GOT3 (cell line): Measurements from ENCODE around the gene USP43.

Experiments used
- DNase-seq: peaks from one replicate; lab custom pipeline; 2025; ENCODE audit warnings: mixed read lengths; lab: John Stamatoyannopoulos, UW

Gene USP43

DNA sequence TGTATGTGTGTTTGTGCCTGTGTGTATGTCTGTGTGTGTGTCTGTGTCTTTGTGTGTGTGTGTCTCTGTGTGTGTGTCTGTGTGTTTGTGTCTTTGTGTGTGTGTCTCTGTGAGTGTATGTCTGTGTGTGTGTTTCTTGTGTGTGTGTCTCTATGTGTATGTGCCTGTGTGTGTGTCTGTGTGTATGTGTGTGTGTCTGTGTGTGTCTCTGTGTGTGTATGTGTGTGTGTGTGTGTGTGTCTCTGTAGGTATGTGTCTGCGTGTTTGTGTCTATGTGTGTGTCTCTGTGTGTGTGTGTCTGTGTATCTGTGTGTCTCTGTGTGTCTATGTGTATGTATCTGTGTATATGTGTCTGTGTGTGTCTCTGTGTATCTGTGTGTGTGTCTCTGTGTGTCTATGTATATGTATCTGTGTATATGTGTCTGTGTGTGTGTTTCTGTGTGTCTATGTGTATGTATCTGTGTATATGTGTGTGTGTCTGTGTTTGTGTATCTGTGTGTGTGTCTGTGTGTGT is 70.2 kb downstream of the USP43 start:
- DNase-seq: no peak

DNA sequence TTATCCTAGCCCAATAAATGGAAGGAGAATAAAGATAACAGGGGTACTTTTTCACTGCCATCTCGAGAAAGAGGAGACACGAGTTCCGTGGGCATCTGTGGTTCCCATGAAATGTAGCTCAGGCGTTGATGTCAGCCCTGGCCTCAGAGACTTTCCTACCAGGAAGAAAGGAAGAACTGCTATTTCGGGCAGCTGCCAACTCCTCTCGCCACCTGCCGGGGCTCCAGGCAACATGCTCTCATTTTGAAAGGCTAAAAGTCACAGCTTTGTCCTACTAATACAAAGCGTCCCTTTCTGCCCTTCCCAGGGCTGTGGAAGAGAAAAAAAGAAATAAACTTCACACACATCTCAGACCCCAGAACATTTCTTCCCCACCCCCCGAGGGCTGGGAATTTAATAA is 80.3 kb downstream of the USP43 start:
- no peak for DNase-seq

DNA sequence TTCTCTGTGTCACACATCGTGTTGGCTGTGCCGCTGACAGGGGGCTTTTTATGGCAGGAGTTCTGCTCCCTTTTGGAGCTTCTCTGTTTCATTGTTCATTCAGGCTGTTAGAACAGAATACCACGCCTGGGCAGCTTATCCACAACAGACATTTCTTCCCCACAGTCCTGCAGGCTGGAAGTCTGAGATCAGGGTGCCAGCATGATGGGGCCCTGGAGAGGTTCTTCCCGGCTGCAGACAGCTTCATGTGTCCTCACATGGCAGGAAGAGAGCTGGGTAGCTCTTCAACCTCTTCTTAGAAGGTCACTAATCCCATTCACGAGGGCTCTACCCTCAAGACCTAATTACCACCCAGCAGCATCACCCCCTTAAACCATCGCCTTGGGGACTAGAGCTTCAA is 81.0 kb downstream of the USP43 start:
- no peak for DNase-seq

DNA sequence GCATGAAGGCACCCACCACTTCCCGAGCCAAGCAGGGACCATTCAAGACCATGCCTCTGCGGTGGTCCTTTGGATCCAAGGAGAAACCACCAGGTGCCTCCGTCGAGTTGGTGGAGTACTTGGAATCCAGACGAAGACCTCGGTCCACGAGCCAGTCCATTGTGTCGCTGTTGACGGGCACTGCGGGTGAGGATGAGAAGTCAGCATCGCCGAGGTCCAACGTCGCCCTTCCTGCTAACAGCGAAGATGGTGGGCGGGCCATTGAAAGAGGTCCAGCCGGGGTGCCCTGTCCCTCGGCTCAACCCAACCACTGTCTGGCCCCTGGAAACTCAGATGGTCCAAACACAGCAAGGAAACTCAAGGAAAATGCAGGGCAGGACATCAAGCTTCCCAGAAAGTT is 82.7 kb downstream of the USP43 start:
- no peak for DNase-seq

DNA sequence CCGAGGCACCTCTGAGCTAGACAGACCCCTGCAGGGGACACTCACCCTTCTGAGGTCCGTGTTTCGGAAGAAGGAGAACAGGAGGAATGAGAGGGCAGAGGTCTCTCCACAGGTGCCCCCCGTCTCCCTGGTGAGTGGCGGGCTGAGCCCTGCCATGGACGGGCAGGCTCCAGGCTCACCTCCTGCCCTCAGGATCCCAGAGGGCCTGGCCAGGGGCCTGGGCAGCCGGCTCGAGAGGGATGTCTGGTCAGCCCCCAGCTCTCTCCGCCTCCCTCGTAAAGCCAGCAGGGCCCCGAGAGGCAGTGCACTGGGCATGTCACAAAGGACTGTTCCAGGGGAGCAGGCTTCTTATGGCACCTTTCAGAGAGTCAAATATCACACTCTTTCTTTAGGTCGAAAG is 83.2 kb downstream of the USP43 start:
- DNase-seq: no peak

DNA sequence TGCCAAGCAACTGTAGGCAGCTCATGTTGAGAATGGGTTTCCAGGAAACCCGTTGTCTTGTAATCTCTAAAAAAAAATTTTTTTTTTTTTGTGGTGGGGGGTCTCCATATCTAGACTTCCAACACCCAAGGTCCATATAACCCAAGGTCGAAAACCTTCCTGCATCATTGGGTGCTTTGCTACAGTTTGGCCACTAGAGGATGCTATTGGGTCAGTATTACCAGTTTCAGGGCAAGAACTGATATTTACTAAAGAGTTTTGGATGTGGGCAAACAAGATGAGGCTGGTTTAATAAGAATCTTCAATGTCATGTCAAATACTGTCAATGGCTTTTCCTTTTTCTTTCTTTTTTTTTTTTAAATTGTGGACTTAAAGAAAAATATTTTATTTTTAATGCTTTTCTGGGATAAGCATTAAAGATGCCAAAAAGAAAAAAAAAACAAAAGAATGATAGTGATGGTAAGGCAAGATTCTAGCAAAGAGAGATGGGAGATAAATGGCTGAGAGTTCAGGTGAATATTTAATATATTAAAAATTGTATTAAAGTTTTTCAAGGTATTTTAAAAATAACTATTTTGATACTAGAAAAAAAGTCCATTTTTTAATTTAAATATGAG is 83.8 kb downstream of the USP43 start:
- DNase-seq: no peak

DNA sequence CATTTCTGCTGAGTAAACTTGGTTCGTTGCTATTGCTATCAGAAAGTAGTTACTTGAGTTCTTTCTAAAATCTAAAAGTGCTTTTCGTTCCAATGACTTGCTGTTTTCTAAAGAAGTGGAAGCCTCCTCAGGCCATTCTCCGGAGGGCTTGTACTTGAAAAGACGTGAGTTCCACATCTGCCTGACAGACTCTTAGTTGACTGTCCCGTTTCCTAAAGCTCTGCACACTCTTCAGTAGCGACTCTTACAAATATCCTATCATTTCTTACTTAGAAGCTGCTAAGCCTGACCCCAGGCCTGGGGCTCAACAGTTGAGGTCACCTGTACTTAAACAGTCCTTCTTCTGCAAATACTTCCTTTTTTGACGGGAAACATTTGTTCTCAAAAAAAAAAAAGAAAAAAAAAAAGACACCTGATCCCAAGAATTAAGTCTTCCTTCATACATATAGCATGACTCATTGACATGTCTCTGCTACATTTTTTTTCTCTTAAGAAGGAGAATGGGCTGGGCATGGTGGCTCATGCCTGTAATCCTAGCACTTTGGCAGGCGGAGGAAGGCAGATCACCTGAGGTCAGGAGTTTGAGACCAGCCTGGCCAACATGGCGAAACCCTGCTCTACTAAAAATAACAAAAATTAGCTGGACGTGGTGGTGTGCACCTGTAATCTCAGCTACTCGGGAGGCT is 84.6 kb downstream of the USP43 start:
- no peak for DNase-seq

DNA sequence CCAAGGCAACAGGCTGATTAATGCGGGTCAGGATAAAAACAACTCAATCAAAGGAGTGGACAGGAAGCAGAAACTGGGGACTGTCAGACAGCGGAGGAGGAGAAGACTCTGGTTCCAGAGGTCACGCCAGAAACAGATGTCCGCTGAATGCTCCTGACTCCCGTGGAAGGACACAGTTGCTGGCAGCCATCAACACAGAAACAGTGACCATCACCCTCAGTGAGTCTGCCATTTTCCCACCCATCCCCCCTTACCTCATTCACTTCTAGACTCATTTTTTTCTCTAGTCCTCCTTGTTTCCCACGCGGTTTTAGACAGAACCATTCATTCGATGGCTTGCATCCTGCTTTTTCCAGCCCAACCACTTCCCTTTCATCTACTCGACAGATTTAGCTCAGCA is 105.2 kb downstream of the USP43 start:
- no peak for DNase-seq

DNA sequence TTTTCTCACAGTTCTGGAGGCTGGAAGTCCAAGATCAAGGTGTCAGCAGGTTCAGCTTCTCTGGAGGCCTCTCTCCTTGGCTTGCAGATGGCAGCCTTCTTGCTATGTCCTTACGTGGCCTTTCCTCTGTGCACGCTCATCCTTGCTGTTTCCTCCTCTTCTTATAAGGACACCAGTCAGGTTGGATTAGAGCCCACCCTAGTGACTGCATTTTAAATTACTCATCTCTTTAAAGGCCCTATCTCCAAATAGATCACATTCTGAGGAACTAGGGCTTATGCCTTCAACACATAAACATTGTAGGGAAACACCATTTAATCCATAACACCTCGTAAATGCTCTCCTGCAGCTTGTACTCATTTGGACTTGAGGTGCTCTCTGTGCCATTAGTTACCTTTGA is 109.8 kb downstream of the USP43 start:
- DNase-seq: no peak

DNA sequence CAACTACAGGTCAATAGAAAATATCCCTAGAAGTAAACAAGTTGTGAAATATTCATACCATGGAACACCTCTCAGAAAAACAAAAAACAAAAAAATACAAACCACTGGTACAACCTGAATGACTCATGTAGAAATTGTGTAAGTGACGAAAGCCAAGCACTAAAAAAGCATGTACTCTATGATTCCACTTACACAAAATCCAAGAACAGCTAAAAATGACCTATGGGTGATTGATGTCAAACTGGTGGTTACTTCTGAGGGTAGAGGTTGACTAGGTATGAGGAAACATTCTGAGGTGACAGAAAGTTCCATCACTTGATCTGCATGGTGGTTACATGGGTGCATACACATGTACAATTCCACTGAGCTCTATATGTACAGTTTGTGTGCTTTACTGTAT is 114.9 kb downstream of the USP43 start:
- no peak for DNase-seq

DNA sequence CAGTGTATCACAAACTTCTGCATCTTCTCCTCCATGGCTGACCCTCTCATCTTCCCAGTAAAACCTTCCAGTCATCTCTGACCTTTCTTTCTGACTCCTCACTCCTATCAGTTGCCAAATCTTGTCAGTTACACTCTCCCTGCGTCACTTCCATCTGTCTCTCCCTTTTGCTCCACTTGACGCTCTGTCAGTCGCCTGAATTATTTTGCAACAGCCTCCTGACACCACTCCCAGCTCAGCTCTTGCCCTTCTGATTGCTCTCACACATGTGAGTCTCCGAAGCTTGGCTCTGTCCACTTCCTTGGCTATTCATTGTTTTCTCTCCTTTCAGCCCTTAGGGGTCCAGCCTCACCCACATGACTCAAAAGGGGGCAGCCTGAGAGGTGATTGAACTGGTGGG is 118.3 kb downstream of the USP43 start:
- DNase-seq: no peak

DNA sequence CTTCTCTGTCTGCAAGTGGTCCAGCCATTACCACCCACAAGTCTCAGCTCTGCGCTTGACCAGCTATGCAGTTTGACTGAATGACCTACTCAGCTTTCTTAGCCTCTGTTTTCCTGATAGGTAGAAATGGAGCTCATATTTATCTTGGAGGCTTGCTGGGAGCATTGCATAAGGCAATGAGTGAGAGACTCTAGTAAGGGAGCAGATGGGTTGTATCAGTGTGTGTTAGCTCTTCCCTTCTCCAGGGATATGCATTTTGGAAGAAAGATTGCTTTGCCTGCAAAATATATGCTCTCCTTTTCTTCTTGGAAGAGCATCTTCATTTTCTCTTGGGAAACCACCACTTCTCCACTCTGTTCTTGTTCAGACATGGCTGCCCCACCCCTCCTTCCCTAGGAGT is 120.0 kb downstream of the USP43 start:
- DNase-seq: no peak

DNA sequence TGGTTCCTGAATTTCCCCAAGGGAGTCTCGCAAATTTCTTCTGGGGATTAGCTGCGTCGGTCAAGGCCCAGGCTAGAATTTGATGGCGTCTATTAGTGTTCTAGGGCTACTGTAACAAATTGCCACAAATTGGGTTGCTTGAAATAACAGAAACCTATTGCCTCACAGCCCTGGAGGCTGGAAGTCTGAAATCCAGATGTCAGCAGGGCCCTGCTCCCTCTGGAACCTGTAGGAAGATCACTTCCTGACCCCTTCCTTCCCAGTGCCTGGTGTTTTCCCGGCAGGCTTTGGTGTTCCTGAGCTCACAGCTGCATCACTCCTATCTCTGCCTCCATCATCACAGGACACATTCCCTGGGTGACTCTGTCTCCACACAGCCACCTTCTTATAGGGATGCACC is 121.7 kb downstream of the USP43 start:
- DNase-seq: no peak

DNA sequence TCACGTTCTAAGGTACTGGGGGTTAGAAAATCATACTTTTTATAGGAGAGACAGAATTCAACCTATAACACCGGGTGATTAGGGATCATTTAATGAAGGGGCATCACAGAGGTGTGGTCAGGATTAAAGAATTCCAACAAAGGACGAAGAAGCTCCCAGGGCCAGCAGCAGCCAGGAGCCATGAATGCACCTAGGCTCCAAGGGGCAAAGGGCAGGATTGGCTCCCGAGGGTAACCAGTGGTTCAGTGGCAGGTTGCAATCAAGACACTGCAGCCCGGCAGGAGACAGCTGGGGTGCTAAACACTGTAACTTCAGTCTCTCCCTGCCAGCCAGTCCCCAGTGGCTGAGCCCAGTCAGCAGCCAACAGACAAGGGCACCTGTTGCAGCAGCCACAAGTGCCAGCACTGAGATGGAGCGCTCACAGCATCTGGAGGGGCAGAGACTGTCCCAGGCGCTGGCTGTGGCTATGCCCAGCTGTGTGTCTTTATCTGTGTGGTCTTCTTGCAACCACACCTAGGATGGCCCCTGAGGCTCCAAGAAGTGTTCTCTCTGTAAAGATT is 122.2 kb downstream of the USP43 start:
- DNase-seq: no peak

DNA sequence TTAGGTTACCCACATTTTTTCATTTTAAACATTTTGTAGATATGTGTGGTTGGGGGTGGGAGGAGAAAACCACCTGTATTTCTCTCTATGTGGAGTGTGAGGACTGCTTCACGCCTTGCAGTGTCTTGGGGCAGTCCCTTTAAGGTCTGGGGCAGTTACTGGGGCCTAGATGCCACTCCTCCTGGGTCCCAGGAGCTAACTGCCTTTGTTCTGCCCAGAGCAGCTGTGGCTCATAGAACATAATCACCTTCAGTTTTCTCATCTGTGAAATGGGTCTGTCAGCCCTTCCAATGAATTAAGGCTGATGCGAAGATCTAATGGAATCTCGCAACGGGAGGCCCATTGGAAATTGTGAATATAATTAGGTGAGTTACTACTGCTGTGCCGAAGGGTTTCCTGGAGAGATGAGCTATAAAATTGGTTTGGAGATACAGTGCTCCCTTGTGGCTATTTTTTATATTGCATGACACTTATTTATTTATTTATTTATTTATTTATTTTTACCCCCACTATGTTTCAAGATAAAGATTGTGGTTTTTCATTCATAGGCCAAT is 123.1 kb downstream of the USP43 start:
- DNase-seq: no peak

DNA sequence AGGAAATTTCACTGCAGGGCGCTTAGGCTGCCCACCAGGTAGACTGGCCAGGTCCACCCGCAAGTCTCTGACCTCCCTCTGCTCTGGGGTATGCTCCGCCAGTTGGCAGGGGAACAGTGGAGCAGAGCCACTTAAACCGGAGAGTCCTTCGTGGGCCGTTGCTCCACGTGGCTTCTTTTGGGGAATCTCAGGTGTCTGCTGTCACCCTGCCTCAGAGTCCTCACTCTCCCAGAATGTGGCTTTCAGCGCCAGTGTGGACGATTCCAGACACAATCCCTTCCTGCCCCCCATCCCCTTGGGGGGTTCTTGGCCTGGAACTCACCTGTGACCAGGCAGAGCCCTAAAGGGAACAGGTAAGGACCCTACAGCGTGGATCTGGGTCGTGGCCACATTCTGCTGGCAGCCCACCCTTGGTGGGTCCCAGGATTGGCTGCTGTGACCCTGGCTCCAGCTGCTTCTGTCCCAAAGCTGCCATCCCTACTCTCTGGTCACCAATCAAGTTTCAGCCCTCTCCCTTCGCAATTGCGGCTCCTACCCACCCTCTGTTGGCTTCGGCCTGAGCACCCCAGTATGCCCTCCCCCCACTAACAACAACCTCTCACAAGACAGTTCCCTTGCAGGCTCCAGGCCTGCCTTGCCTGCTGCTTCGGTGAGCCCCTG is 123.8 kb downstream of the USP43 start:
- DNase-seq: no peak

DNA sequence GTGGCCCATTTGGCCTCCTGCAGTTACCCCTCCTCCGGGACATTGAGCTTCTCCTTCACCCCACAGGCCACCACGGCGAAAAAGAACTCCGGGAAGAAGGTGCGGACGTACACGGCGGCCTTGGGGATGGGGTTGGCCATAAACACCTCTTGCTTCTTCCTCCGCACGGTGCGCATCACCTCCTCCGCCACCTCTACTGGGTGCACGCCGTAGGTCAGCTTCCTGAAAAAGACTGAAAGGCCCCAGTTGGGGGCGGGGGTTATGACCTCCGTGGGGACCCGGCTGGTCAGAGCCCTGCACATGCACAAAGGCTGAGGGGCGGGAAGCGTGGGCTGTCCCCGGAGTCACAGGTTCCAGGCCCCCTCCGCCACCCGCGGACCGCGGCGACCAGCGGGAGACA is 126.1 kb downstream of the USP43 start:
- no peak for DNase-seq

DNA sequence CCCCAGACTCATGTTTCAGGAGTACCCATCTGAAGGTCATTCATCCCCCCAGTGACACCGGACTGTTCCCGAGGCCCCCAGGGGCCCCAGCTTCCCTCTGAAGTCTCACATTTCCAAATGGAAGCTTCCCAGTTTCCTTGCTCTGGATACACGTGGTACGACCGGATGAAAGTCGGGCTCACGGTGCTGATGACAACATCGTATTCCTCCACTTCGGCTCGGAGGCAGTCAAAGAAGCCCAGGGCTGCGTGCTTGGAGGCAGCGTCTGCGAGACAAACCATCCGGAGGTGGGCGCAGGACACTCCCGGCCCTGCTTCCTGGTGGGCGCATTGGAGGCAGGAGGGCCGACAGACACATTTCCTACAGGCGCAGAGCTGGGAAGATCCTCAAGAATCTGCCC is 127.3 kb downstream of the USP43 start:
- no peak for DNase-seq

DNA sequence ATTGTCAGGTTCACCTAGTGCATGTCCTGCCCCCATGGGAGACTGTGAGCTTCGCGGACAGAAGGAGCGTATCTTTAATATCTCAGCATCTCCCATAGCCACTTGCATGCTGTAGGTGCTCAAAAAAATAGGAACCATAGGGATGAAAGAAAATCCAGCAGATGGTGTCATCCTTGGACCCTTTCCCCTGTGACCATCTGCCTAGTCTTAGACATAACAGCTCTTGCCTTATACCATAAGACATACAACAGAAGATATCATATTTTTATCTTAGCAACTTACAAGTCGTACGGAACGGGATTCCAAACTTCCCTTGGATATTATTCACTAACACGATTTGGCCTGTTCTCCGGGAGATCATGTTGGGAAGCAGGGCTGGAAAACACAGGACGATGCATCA is 131.6 kb downstream of the USP43 start:
- no peak for DNase-seq
